Heart left ventricle (tissue), 16 donors: ENCODE measurements around the gene CMC2. TPM values are rescaled to one million over a fixed set of nuclear protein-coding genes. Genes with fewer than 3 reads are reported as not detected.

Experiments used
- ATAC-seq, 4 donors: fragments of 200-7000 bp; cut with Tn5 transposase; one replicate each; pipeline ENCODE4 v1.9.1; 2020 to 2022; ENCODE audit warnings: moderate library complexity in 4 of 4, mild to moderate bottlenecking in 3 of 4, moderate number of reproducible peaks in 1 of 4
- DNase-seq, 5 donors: peaks; one replicate each; pipeline ENCODE4 v3.0.0-alpha.2; 2020
- H3K27ac ChIP-seq, 12 donors: fragments of 200-600 bp; sonication (generic) in 4 of 12; one replicate each; pipeline versions ENCODE4 v1.5.0 to v1.8.0; 2016 to 2022; ENCODE audit warnings: mild to moderate bottlenecking in 2 of 12
- H3K27me3 ChIP-seq, 9 donors: fragments of 200-600 bp; sonication (generic) in 2 of 9; one replicate each; pipeline versions ENCODE4 v1.5.1 to v1.8.0; 2016 to 2022; ENCODE audit warnings: mild to moderate bottlenecking in 3 of 9
- H3K36me3 ChIP-seq, 9 donors: fragments of 200-600 bp; sonication (generic) in 2 of 9; one replicate each; pipeline versions ENCODE4 v1.5.0 to v1.8.0; 2018 to 2022; ENCODE audit warnings: mild to moderate bottlenecking in 2 of 9
- H3K4me1 ChIP-seq, 12 donors: fragments of 200-600 bp; sonication (generic) in 4 of 12; one replicate each; pipeline versions ENCODE4 v1.5.0 to v1.8.0; 2016 to 2022; ENCODE audit warnings: mild to moderate bottlenecking in 3 of 12
- H3K4me3 ChIP-seq, 12 donors: fragments of 200-600 bp; sonication (generic) in 4 of 12; one replicate each; pipeline versions ENCODE4 v1.5.0 to v1.8.0; 2017 to 2022; ENCODE audit warnings: mild to moderate bottlenecking in 9 of 12, moderate library complexity in 4 of 12
- H3K9me3 ChIP-seq, 12 donors: fragments of 200-600 bp; sonication (generic) in 4 of 12; one replicate each; pipeline versions ENCODE4 v1.5.0 to v1.8.0; 2016 to 2022; ENCODE audit warnings: mild to moderate bottlenecking in 1 of 12
- POLR2A ChIP-seq, 2 donors: fragments of 450-650 bp; IDR thresholded peaks; one replicate each; pipeline ENCODE4 v1.6.1; 2017; ENCODE audit warnings: antibody characterized with exemption in 2 of 2, mild to moderate bottlenecking in 2 of 2, moderate library complexity in 2 of 2
- WGBS, 4 donors: extraction: QIAGEN DNeasy Blood & Tissue Kit in 2 of 4; methylation state at CpG; one replicate each; pipeline versions ENCODE4 v1.1.5 to v1.1.7; 2013 to 2018; 5-methylcytosine and 5-hydroxymethylcytosine counted together
- intact Hi-C, 10 donors: fragments of 100-400 bp; cut with DNase I; formaldehyde crosslinking; loops; one replicate each; pipeline versions ENCODE4 v1.11.1 to v1.14.2; 2022
- polyA plus RNA-seq, 2 donors: library from polyadenylated mRNA; stranded (reverse); fragments of 200-250 nt; gene quantifications; one replicate each; pipeline ENCODE4 v1.2.3, GENCODE V29; 2013
- total RNA-seq, 9 donors: library from RNA; depleted of rRNA in 2 of 9; stranded (reverse); fragments of >200 nt in 2 of 9; fragmentation: NEBNext Ultra II Directional in 3 of 9; extraction: Animal tissue kit (Norgen Biotek cat#: 25700) in 3 of 9; gene quantifications; one replicate each; pipeline versions ENCODE4 v1.1.0 to v1.2.4, GENCODE V29; 2016 to 2023
- TF ChIP-seq, protein P1 (sequence below), 12 donors: fragments of 200-600 bp; sonication (generic) in 4 of 12; IDR thresholded peaks; one replicate each; pipeline versions ENCODE4 v1.5.0 to v1.8.0; 2018 to 2022; ENCODE audit warnings: antibody characterized with exemption in 12 of 12, mild to moderate bottlenecking in 5 of 12
- donor health status: ischemic (EF 13 %, LVEDD 7.1; RV severe dilation, severe dysfunction).
- donor health status: healthy with polysubstance abuse.
- donor health status: DM: no; HTN: yes; CAD: no.
- donor health status: DM: no; HTN: no; CAD: no.
- donor health status: ischemic (EF 25% LVEDD 6.9; RV normal size, moderate dysfunction).
- donor health status: ischemic (EF 25% LVEDD 5.7; RV mildly dilated, moderate dysfunction).
- donor health status: healthy.
- donor health status: DM: yes; HTN: yes; CAD: no.
- donor health status: ischemic (EF 35%, LVEDD 5.7; RV mildly dilated, moderate dysfunction).
- donor health status: nonischemic (EF 11% LVEDD 7.7; RV severe dilation, severe dysfunction).
- donor health status: DM: yes; HTN: yes; CAD: no.
- donor health status: PGD.
- donor health status: ischemic (EF 29% LVEDD 5.4; RV normal size, mild dysfunction).
- donor health status: nonischemic (EF 23%, LVEDD 6.1; RV moderate dilation, normal function).

CMC2 gene
- total and polyA plus RNA-seq, 11 donors, result 89.0 to 377 (median 134) TPM

DNA sequence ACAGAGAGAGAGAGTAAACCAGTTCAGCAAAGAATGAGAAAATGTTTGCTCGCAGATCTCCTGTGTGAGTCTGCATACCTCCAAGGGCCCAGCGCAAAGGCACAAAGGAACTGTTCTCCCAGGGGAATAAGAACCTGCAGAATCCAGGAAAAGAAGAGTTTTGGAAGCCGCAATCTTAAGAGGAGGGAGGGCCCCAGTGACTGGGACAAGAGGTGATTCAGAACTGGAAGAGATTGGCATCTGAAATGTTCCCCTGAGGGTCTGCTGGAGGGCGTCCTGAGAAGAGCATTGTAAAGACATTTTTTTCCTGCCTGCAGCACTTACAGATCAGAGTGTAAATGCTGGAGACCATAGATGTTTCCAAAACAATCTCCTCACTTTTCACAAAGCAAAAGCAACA is 35.0 kb upstream of the CMC2 start:
- ATAC-seq, result no peak
- WGBS, 4 donors, result 83 to 86% (median 85%) methylated on average over 4 of the region's 4 CpGs
- H3K27ac ChIP-seq, result no peak overlapping the region
- H3K9me3 ChIP-seq, result no peaks in the 10 kb centered on the region
- DNase-seq, result no peak
- TF ChIP-seq, protein P1, sequence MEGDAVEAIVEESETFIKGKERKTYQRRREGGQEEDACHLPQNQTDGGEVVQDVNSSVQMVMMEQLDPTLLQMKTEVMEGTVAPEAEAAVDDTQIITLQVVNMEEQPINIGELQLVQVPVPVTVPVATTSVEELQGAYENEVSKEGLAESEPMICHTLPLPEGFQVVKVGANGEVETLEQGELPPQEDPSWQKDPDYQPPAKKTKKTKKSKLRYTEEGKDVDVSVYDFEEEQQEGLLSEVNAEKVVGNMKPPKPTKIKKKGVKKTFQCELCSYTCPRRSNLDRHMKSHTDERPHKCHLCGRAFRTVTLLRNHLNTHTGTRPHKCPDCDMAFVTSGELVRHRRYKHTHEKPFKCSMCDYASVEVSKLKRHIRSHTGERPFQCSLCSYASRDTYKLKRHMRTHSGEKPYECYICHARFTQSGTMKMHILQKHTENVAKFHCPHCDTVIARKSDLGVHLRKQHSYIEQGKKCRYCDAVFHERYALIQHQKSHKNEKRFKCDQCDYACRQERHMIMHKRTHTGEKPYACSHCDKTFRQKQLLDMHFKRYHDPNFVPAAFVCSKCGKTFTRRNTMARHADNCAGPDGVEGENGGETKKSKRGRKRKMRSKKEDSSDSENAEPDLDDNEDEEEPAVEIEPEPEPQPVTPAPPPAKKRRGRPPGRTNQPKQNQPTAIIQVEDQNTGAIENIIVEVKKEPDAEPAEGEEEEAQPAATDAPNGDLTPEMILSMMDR (IDR thresholded peaks at IDR 0.05), result no peak
- TF ChIP-seq POLR2A (IDR thresholded peaks at IDR 0.05), result no peak
- no peak overlapping the region for H3K4me3 ChIP-seq
- intact Hi-C loops, result no loop called here
- peaks cover 0 to 74% (median 52%) of the 10 kb centered on the region in 9 donors for H3K36me3 ChIP-seq
- H3K27me3 ChIP-seq, result no peaks in the 10 kb centered on the region
- H3K4me1 ChIP-seq, result peaks cover 0 to 28% (median 18%) of the 10 kb centered on the region in 12 donors

DNA sequence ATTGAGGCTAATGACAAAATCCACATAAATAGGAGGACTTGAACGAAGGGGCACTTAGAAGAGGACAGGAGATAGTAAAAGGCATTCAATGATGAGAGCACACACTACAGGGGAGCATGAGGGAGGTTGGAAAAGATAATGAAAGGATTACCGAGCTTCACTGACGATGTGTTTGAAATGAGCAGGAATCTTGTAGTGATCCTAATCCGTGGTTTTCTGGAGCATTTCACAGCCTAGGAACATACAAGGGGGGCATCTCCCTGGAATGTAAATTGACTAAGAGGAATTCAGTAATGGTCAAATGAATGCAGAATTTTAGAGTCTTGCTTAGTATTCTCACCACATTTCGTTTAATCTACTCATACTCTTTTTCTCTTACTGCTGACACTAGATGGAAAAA is 34.2 kb upstream of the CMC2 start:
- 77 to 84% (median 79%) methylated on average over 5 of the region's 5 CpGs for WGBS, 4 donors
- ATAC-seq, result no peak

DNA sequence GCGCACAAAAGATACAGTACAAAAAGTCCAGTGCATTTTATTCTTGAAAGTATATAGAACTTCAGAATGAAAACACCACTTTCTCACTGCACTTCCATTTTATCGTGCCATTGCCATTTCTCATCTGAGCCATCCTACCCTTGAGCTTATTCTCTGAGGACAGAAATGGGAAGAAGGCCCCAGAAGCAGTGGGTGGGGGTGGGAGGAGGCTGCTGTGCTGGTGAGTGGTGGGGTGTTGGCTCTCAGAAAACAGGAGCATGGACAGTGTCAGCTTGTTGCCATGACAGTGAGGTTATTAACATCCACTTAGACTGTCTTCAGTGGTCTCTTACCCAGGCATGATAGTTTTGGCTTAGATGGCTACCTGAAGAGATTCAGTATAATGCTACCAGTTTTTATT is 33.4 kb upstream of the CMC2 start:
- Histone ChIP-seq H3K27ac (no peak overlapping the region), H3K9me3 (no peaks in the 10 kb centered on the region), H3K4me1 (peaks cover 0 to 36% (median 24%) of the 10 kb centered on the region in 12 donors), H3K27me3 (no peaks in the 10 kb centered on the region), H3K4me3 (no peak overlapping the region), H3K36me3 (peaks cover 0 to 63% (median 43%) of the 10 kb centered on the region in 9 donors)
- DNase-seq (no peak), ATAC-seq (no peak)
- WGBS, 4 donors, result 90 to 95% (median 94%) methylated on average over 2 of the region's 2 CpGs
- TF ChIP-seq, protein P1 (IDR thresholded peaks at IDR 0.05), result no peak
- intact Hi-C loops, result no loop called here

More for the DNA sequence above, 34.2 kb upstream of the CMC2 start:
- Histone ChIP-seq H3K27ac (no peak overlapping the region), H3K36me3 (peaks cover 0 to 70% (median 50%) of the 10 kb centered on the region in 9 donors), H3K4me1 (peaks cover 0 to 33% (median 22%) of the 10 kb centered on the region in 12 donors), H3K27me3 (no peaks in the 10 kb centered on the region), H3K9me3 (no peaks in the 10 kb centered on the region), H3K4me3 (no peak overlapping the region)
- intact Hi-C loops, result no loop called here
- DNase-seq, result no peak
- no peak for TF ChIP-seq POLR2A (IDR thresholded peaks at IDR 0.05)

DNA sequence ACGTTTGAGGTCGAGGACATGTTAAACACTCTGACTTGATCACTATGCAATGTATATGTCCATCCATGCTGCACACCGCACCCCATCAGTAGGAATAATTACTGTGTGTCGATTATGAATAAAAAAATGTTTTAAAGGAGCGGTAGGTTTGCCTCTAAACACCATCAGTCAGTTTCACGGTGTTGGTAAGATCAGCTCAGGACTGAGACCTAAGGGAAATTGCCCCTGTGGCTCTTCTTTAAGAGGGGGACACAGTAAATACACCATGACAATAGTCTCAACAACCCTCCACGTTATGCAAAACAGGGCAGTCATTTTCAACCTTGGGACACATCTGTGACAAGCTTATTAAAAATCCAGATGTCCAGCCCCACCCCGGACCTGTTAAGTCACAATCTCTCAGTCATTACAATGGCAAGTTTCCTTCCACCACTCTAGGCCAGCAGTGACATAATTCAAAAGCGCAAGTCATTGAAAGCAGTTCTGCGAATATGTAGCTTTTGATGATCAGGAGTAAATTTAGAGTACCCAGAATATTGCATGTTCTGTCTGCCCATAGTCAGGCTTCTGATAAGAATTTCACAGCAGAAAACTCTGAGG is 30.2 kb upstream of the CMC2 start:
- H3K27ac ChIP-seq, result peak overlapping the region; percentile 19 to 85 (median 82)
- H3K4me1 ChIP-seq, result peaks cover 0 to 37% (median 24%) of the 10 kb centered on the region in 12 donors
- TF ChIP-seq, protein P1 (IDR thresholded peaks at IDR 0.05), result no peak
- no peak for TF ChIP-seq POLR2A (IDR thresholded peaks at IDR 0.05)
- DNase-seq, result peak in 3 of 5 donors; percentile 34 to 51 (median 45)
- H3K36me3 ChIP-seq, result peaks cover 0 to 31% (median 10%) of the 10 kb centered on the region in 9 donors
- ATAC-seq, result peak; percentile 31 to 88 (median 48)
- no peaks in the 10 kb centered on the region for H3K27me3 ChIP-seq
- peak overlapping the region; percentile 68 to 92 (median 80) for H3K4me3 ChIP-seq
- WGBS, 4 donors, result 17 to 28% (median 21%) methylated on average over 10 of the region's 10 CpGs
- no peaks in the 10 kb centered on the region for H3K9me3 ChIP-seq
- intact Hi-C loops, result loop anchor here (1.0 to 10.0 kb wide), 10 partner anchors 27 to 700 kb away; partner anchors contain the start of genes C16orf46 (in 7 of the 10), GCSH (in 2 of the 10) and GAN (in 1 of the 10)
